Endothelial cell of umbilical vein (primary cell): Measurements from ENCODE around the gene LMBRD1. TPM values are rescaled to one million over a fixed set of nuclear protein-coding genes. Genes with fewer than 3 reads are reported as not detected.

Experiments
- BruUV-seq: library from RNA; stranded (reverse); fragments of 400-500 nt; replicated peaks from 2 replicates; lab custom pipeline; 2021; lab: Mats Ljungman, UMichigan
- CTCF ChIA-PET: fragments of 300-600, 350-600 bp; sonication (Branson Sonifier 250); formaldehyde crosslinking; loops from one replicate; lab custom pipeline; 2021; ENCODE audit warnings: antibody characterized with exemption, inconsistent platforms; lab: Charles Lee
- POLR2A ChIA-PET: fragments of 300-600, 350-600 bp; sonication (Branson Sonifier 250); formaldehyde crosslinking; loops from one replicate; lab custom pipeline; 2021; ENCODE audit warnings: antibody characterized with exemption, inconsistent platforms; lab: Charles Lee
- DNase-seq: peaks from one replicate; pipeline ENCODE4 v3.0.0-alpha.2; 2011; ENCODE audit warnings: low read depth, low spot score
- FAIRE-seq: peaks from 2 replicates; lab custom pipeline; 2011; peaks lifted over from hg19 to GRCh38; lab: Jason Lieb, UNC
- H2AFZ ChIP-seq: 2 replicates; pipeline ENCODE4 v1.6.0; 2012; ENCODE audit warnings: low read depth, low read length, control low read depth, inconsistent platforms
- H3K27ac ChIP-seq: 2 replicates; pipeline ENCODE4 v1.5.1; 2011; ENCODE audit warnings: low read depth, mild to moderate bottlenecking, control low read depth, low read length, moderate library complexity; ENCODE audit not compliant: insufficient read depth
- H3K27me3 ChIP-seq, 2 experiments: 2 replicates each; pipeline versions ENCODE4 v1.6.0 to v1.6.1; 2011; ENCODE audit warnings: low read length in 2 of 2, mixed read lengths in 1 of 2; ENCODE audit not compliant: control insufficient read depth in 2 of 2, insufficient read depth in 2 of 2
- H3K36me3 ChIP-seq, 2 experiments: 2 replicates in 1 of 2; 3 replicates in 1 of 2; pipeline ENCODE4 v1.5.1; 2011; ENCODE audit warnings: low read length in 2 of 2, mild to moderate bottlenecking in 1 of 2, moderate library complexity in 1 of 2; ENCODE audit not compliant: control insufficient read depth in 2 of 2, insufficient read depth in 2 of 2; ENCODE audit errors: extremely low read depth in 1 of 2
- H3K4me1 ChIP-seq: 3 replicates; pipeline ENCODE4 v1.5.1; 2011; ENCODE audit warnings: mild to moderate bottlenecking, low read length; ENCODE audit not compliant: control insufficient read depth, insufficient read depth; ENCODE audit errors: extremely low read depth
- H3K4me2 ChIP-seq: 2 replicates; pipeline ENCODE4 v1.6.1; 2011; ENCODE audit warnings: low read length, control low read depth, mixed read lengths; ENCODE audit not compliant: insufficient read depth
- H3K4me3 ChIP-seq, 3 experiments: fragments of 200-600 bp in 1 of 3; sonication (generic), shearing (Covaris generic) in 1 of 3; replicated peaks in 1 of 3; 2 replicates each; pipeline ENCODE4 v1.5.1; 2011 to 2016; ENCODE audit warnings: control low read depth in 3 of 3, low read length in 3 of 3, mild to moderate bottlenecking in 2 of 3, inconsistent platforms in 1 of 3, low read depth in 1 of 3, moderate library complexity in 1 of 3; ENCODE audit not compliant: insufficient read depth in 1 of 3
- H3K79me2 ChIP-seq: 2 replicates; pipeline ENCODE4 v1.6.0; 2012; ENCODE audit warnings: low read length, inconsistent platforms; ENCODE audit not compliant: control insufficient read depth, insufficient read depth
- H3K9ac ChIP-seq: replicated peaks from 2 replicates; pipeline ENCODE3; 2011; ENCODE audit warnings: low read length, control low read depth; ENCODE audit not compliant: insufficient read depth; ENCODE audit errors: extremely low read depth
- H3K9me1 ChIP-seq: replicated peaks from 3 replicates; pipeline ENCODE4 v1.6.0; 2011; ENCODE audit warnings: mild to moderate bottlenecking, low read length; ENCODE audit not compliant: control insufficient read depth, insufficient read depth; ENCODE audit errors: extremely low read depth
- H3K9me3 ChIP-seq: replicated peaks from 2 replicates; pipeline ENCODE4 v1.5.1; 2012; ENCODE audit warnings: low read length, inconsistent platforms; ENCODE audit not compliant: control insufficient read depth, insufficient read depth
- H4K20me1 ChIP-seq: replicated peaks from 2 replicates; pipeline ENCODE3; 2011; ENCODE audit warnings: mild to moderate bottlenecking, low read length; ENCODE audit not compliant: control insufficient read depth, insufficient read depth; ENCODE audit errors: extremely low read depth
- EZH2 ChIP-seq: IDR thresholded peaks from 2 replicates; pipeline ENCODE4 v1.6.1; 2012; ENCODE audit warnings: borderline replicate concordance, low read depth, mild to moderate bottlenecking, moderate library complexity, low read length, inconsistent platforms; ENCODE audit not compliant: severe bottlenecking
- FOS ChIP-seq: IDR thresholded peaks from 2 replicates; pipeline ENCODE4 v1.6.1; 2011; ENCODE audit warnings: mild to moderate bottlenecking, low read length, moderate library complexity, borderline replicate concordance; ENCODE audit not compliant: insufficient read depth
- GATA2 ChIP-seq: IDR thresholded peaks from 2 replicates; pipeline ENCODE4 v1.7.0; 2011; ENCODE audit warnings: low read depth, mild to moderate bottlenecking, moderate library complexity, mixed read lengths, low read length; ENCODE audit not compliant: insufficient read length, insufficient read depth
- JUN ChIP-seq: IDR thresholded peaks from 2 replicates; pipeline ENCODE4 v1.6.1; 2011; ENCODE audit warnings: borderline replicate concordance, low read depth; ENCODE audit not compliant: insufficient read length, insufficient read depth
- MYC ChIP-seq: IDR thresholded peaks from one replicate; pipeline ENCODE4 v1.6.1; 2011; ENCODE audit warnings: mild to moderate bottlenecking, low read depth, low read length
- POLR2A ChIP-seq: IDR thresholded peaks from 2 replicates; pipeline ENCODE4 v1.6.1; 2012; ENCODE audit warnings: low read depth, mild to moderate bottlenecking, control low read depth, low read length
- POLR2AphosphoS5 ChIP-seq: IDR thresholded peaks from 2 replicates; pipeline ENCODE4 v1.6.1; 2012; ENCODE audit warnings: low read depth, mild to moderate bottlenecking, control low read depth, low read length, moderate library complexity; ENCODE audit not compliant: insufficient read depth
- dilution Hi-C: fragments of 300-500 bp; cut with MboI; formaldehyde crosslinking; loops from one replicate; pipeline ENCODE4 v1.15.0; 2019; ENCODE audit warnings: low sequenced_read_pairs; ENCODE audit not compliant: extremely low pct_ligation_motif_present
- intact Hi-C: fragments of 100-400 bp; cut with micrococcal nuclease; formaldehyde crosslinking; loops from one replicate; pipeline ENCODE4 v1.10.0; 2022
- polyA plus RNA-seq, 4 experiments: library from polyadenylated mRNA; depleted of rRNA in 3 of 4; stranded (reverse) in 3 of 4; unstranded in 1 of 4; fragments of >200 nt; gene quantifications; 2 replicates each; pipeline versions ENCODE4 v1.2.1 to v1.2.3, GENCODE V29; 2011 to 2012; ENCODE audit warnings: missing spikeins in 1 of 4
- total RNA-seq: library from RNA; stranded (reverse); gene quantifications from 2 replicates; pipeline ENCODE4 v1.2.3, GENCODE V29; 2021
- TF ChIP-seq, protein P1 (sequence below), 2 donors: IDR thresholded peaks; 1 replicate in 1 of 2; 2 replicates in 1 of 2; pipeline ENCODE4 v1.5.1; 2011; ENCODE audit warnings: low read length in 2 of 2, mild to moderate bottlenecking in 2 of 2, moderate library complexity in 2 of 2, control low read depth in 1 of 2, inconsistent platforms in 1 of 2, low read depth in 1 of 2; ENCODE audit not compliant: insufficient read depth in 1 of 2; ENCODE audit errors: extremely low read depth in 1 of 2
- TF ChIP-seq, protein P2 (sequence below): IDR thresholded peaks from 2 replicates; pipeline ENCODE4 v1.6.1; 2011; ENCODE audit not compliant: insufficient read depth, insufficient read length

The LMBRD1 gene
- total and polyA plus RNA-seq, 2 donors (not counting 3 experiments of a cell fraction or from before 2014, with no cell fraction given): 9.8 to 14.6 TPM

DNA sequence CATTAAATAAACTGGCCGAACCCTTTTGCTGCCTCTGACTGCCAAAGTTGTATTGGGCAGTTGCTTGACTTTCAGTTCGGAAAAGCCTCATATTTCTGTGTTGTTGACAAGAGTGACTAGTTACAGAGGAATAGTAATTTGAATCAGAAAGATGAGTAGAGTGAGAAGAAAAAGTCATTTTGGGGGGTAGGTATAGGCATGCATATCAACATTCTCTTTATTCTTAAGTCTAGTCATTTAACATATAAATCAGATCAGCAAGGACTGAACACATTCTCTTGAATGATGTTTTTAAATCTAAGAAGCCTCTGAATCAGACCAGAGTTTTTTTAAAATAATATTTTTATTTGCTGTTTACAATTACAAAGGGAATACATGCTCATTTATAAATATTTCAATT, 4.9 kb upstream of the LMBRD1 start:
- BruUV-seq: no TSS peak

More for the DNA sequence above, 4.9 kb upstream of the LMBRD1 start:
- no peak for FAIRE-seq
- Histone ChIP-seq H3K4me1 (no peaks in the 10 kb centered on the region), H3K79me2 (no peaks in the 10 kb centered on the region), H4K20me1 (no peaks in the 10 kb centered on the region), H3K9ac (no peak overlapping the region), H3K36me3 (no peaks in the 10 kb centered on the region), H2AFZ (no peak overlapping the region), H3K9me3 (no peaks in the 10 kb centered on the region), H3K4me3 (no peak overlapping the region), H3K27me3 (no peaks in the 10 kb centered on the region), H3K9me1 (no peaks in the 10 kb centered on the region), H3K27ac (no peak overlapping the region), H3K4me2 (no peak overlapping the region)
- intact Hi-C loops (no loop called here), dilution Hi-C loops (no loop called here)
- TF ChIP-seq FOS (no peak), GATA2 (no peak), POLR2AphosphoS5 (no peak), EZH2 (no peak), POLR2A (no peak), MYC (no peak), JUN (no peak)
- TF ChIP-seq, protein P1, sequence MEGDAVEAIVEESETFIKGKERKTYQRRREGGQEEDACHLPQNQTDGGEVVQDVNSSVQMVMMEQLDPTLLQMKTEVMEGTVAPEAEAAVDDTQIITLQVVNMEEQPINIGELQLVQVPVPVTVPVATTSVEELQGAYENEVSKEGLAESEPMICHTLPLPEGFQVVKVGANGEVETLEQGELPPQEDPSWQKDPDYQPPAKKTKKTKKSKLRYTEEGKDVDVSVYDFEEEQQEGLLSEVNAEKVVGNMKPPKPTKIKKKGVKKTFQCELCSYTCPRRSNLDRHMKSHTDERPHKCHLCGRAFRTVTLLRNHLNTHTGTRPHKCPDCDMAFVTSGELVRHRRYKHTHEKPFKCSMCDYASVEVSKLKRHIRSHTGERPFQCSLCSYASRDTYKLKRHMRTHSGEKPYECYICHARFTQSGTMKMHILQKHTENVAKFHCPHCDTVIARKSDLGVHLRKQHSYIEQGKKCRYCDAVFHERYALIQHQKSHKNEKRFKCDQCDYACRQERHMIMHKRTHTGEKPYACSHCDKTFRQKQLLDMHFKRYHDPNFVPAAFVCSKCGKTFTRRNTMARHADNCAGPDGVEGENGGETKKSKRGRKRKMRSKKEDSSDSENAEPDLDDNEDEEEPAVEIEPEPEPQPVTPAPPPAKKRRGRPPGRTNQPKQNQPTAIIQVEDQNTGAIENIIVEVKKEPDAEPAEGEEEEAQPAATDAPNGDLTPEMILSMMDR (IDR thresholded peaks at IDR 0.05; ENCODE audit: extremely low read depth in 1 of 2, insufficient read depth in 1 of 2, low read depth in 1 of 2, low read length in 2 of 2): no peak
- TF ChIP-seq, protein P2, sequence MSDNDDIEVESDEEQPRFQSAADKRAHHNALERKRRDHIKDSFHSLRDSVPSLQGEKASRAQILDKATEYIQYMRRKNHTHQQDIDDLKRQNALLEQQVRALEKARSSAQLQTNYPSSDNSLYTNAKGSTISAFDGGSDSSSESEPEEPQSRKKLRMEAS: no peak
- DNase-seq: no peak
- ChIA-PET POLR2A (no interaction called here), CTCF (no interaction called here)
